Pons (tissue), 1 donor: ENCODE data around the gene SCN4A.
"Not testable (repeated sequence)": the region's sequence is repeated elsewhere in the genome, so short reads cannot be mapped to it uniquely, and the experiment has no call there.

Experiments used
- DNase-seq: peaks from one replicate; pipeline ENCODE4 v3.0.0-alpha.2; 2016; ENCODE audit warnings: low spot score

SCN4A gene

GRCh38 chr17:63934183-63935112 lies 38.3 kb downstream of the SCN4A start:
- no peak for DNase-seq

GRCh38 chr17:63933598-63933997 lies 39.1 kb downstream of the SCN4A start:
- no peak for DNase-seq

GRCh38 chr17:63932721-63933120 lies 40.0 kb downstream of the SCN4A start:
- DNase-seq = no peak

GRCh38 chr17:63931981-63932561 lies 40.6 kb downstream of the SCN4A start, which contains the start of gene CD79B:
TSS of gene CD79B (minus strand) at chr17:63932331. CDS start at chr17:63932261, 70 bp downstream.
- no peak for DNase-seq

GRCh38 chr17:63930951-63931575 lies 41.7 kb downstream of the SCN4A start:
- DNase-seq = no peak

- no peak for DNase-seq
Observed at GRCh38 chr17:63929860-63930766, 42.6 kb downstream of the SCN4A start.

- no peak for DNase-seq
Observed at GRCh38 chr17:63928966-63929695, 43.6 kb downstream of the SCN4A start.

- no peak for DNase-seq
Observed at GRCh38 chr17:63928172-63928666, 44.5 kb downstream of the SCN4A start.

- no peak for DNase-seq
Observed at GRCh38 chr17:63927464-63928171, 45.1 kb downstream of the SCN4A start.

- DNase-seq = no peak
Observed at GRCh38 chr17:63926164-63926563, 46.6 kb downstream of the SCN4A start.

- DNase-seq = no peak
Observed at GRCh38 chr17:63925615-63926014, 47.1 kb downstream of the SCN4A start.

- DNase-seq = not testable (repeated sequence)
Observed at GRCh38 chr17:63922402-63922801, 50.3 kb downstream of the SCN4A start.

GRCh38 chr17:63920779-63921178 lies 51.9 kb downstream of the SCN4A start:
- DNase-seq = not testable (repeated sequence)

GRCh38 chr17:63920050-63920449 lies 52.7 kb downstream of the SCN4A start:
- DNase-seq = not testable (repeated sequence)

- peak; percentile 47 for DNase-seq
Observed at GRCh38 chr17:63919311-63919723, 53.4 kb downstream of the SCN4A start.

GRCh38 chr17:63918789-63919305 lies 53.9 kb downstream of the SCN4A start, which contains the start of gene GH1:
TSS of gene GH1 (minus strand) at chr17:63918839. CDS start at chr17:63918776, 63 bp downstream.
- not testable (repeated sequence) for DNase-seq

- no peak for DNase-seq
Observed at GRCh38 chr17:63918305-63918704, 54.4 kb downstream of the SCN4A start.

- DNase-seq = no peak
Observed at GRCh38 chr17:63917646-63918045, 55.1 kb downstream of the SCN4A start.

GRCh38 chr17:63917206-63917605 lies 55.5 kb downstream of the SCN4A start:
- DNase-seq = not testable (repeated sequence)
